Measurements from ENCODE around the gene SLC4A5.

- TF ChIP-seq CTCF (IDR thresholded peaks at IDR 0.05) (no peak), KAT7 (CRISPR knock-in tag; IDR thresholded peaks at IDR 0.05; ENCODE audit: borderline replicate concordance) (no peak), FOXJ3 (CRISPR knock-in tag; IDR thresholded peaks at IDR 0.05; ENCODE audit: borderline replicate concordance) (no peak), JUN (CRISPR knock-in tag; IDR thresholded peaks at IDR 0.05) (no peak), ELF4 (CRISPR knock-in tag; IDR thresholded peaks at IDR 0.05; ENCODE audit: low read depth) (no peak)
- TF ChIP-seq, protein P1, sequence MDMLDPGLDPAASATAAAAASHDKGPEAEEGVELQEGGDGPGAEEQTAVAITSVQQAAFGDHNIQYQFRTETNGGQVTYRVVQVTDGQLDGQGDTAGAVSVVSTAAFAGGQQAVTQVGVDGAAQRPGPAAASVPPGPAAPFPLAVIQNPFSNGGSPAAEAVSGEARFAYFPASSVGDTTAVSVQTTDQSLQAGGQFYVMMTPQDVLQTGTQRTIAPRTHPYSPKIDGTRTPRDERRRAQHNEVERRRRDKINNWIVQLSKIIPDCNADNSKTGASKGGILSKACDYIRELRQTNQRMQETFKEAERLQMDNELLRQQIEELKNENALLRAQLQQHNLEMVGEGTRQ (CRISPR knock-in tag; IDR thresholded peaks at IDR 0.05) = no peak
Measured at GRCh38 chr2:74357627-74358026, 14.4 kb upstream of the SLC4A5 start.
